K562 (cell line): Measurements from ENCODE around the gene TIMM9. TPM values are rescaled to one million over a fixed set of nuclear protein-coding genes. Genes with fewer than 3 reads are reported as not detected.
A peak's percentile ranks its signal among the peaks of the same experiment; 100 is the strongest.

Source experiments
- CHD4 ChIP-seq: fragments of 200-600 bp; sonication (generic); IDR thresholded peaks from 3 replicates; pipeline ENCODE4 v1.6.1; 2012; ENCODE audit warnings: low read depth, mild to moderate bottlenecking, mixed read lengths, low read length, inconsistent platforms; ENCODE audit not compliant: insufficient read depth, insufficient replicate concordance, poor library complexity, severe bottlenecking
- ELK3 ChIP-seq: fragments of 450-650 bp; formaldehyde crosslinking; IDR thresholded peaks from 2 replicates; pipeline ENCODE4 v1.4.0; 2020; ENCODE audit warnings: mild to moderate bottlenecking
- MGA ChIP-seq: fragments of 450-650 bp; IDR thresholded peaks from 2 replicates; pipeline ENCODE4 v1.6.1; 2016; ENCODE audit warnings: mild to moderate bottlenecking, moderate library complexity
- TAF1 ChIP-seq: IDR thresholded peaks from 2 replicates; pipeline ENCODE4 v1.6.1; 2011; ENCODE audit warnings: mild to moderate bottlenecking, low read length, moderate library complexity; ENCODE audit not compliant: insufficient read depth, control insufficient read depth, severe bottlenecking; ENCODE audit errors: extremely low read depth
- VEZF1 ChIP-seq: fragments of 200-800 bp; sonication (Bioruptor generic); IDR thresholded peaks from 2 replicates; pipeline ENCODE4 v1.6.1; 2017; ENCODE audit warnings: missing genetic modification characterization, missing compliant biosample characterization
- ZZZ3 ChIP-seq: fragments of 450-650 bp; IDR thresholded peaks from 2 replicates; pipeline ENCODE4 v1.6.1; 2016; ENCODE audit warnings: antibody characterized with exemption, mild to moderate bottlenecking, moderate library complexity
- polyA plus RNA-seq, 8 experiments: library from polyadenylated mRNA; depleted of rRNA in 4 of 8; stranded (reverse) in 5 of 8; unstranded in 3 of 8; fragments of >200 nt; fragmentation: Nextera tagmentation in 2 of 8; fragmentation: Illumina TruSeq in 1 of 8; extraction: Ambion mirVana in 2 of 8; extraction: Trizol in 1 of 8; gene quantifications; 2 replicates each; pipeline versions ENCODE4 v1.2.1 to v1.2.3, GENCODE V29; 2011 to 2014; ENCODE audit warnings: inconsistent platforms in 1 of 8, missing spikeins in 1 of 8
- total RNA-seq, 7 experiments: library from RNA; depleted of rRNA in 6 of 7; stranded (reverse); fragments of >200 nt in 6 of 7; fragmentation: Illumina TruSeq in 2 of 7; extraction: Trizol in 2 of 7; gene quantifications; 2 replicates each; pipeline versions ENCODE4 v1.2.1 to v1.2.3, GENCODE V29; 2011 to 2021; ENCODE audit warnings: low replicate concordance in 1 of 7

Gene TIMM9
- total and polyA plus RNA-seq, 9 of the 15 experiments (the other 6 are each of a cell fraction or from before 2014, with no cell fraction given), result 28.0 to 101 (median 54.3) TPM

GRCh38 chr14:58427281-58428117 is at the start of gene TIMM9, which contains the start of gene KIAA0586 (continued):
- TF ChIP-seq MGA, result peak; percentile 9; the same call in 1 of the 2 replicates
- 0 out of 2 replicates have a peak, but pooled peaks have one; percentile 24 for TF ChIP-seq ZZZ3
- TF ChIP-seq TAF1, result peak; percentile 88
- TF ChIP-seq VEZF1 (CRISPR knock-in tag), result peak; percentile 23; the same call in 1 of the 2 replicates
- no peak for TF ChIP-seq ELK3
- TF ChIP-seq CHD4, result no peak
